Stimulated activated memory B cell treated with anti-CD40 and anti-IgM and Interleukin-4, amounts not matched to agents 10 μg/mL and 1 μg/mL and 100 μg/mL, for 72 hours (primary cell): Measurements from ENCODE around the gene SLCO4A1.

Source experiments
- ATAC-seq: fragments of 150-1000 bp; cut with Tn5 transposase; 2 replicates; pipeline ENCODE4 v1.10.0; 2021
- H3K27ac Mint-ChIP-seq: one replicate; pipeline ENCODE4 v1.8.0; 2022; ENCODE audit warnings: mild to moderate bottlenecking, mixed read lengths
- H3K27me3 Mint-ChIP-seq: one replicate; pipeline ENCODE4 v1.8.0; 2022; ENCODE audit warnings: mixed read lengths
- H3K36me3 Mint-ChIP-seq: one replicate; pipeline ENCODE4 v1.8.0; 2022; ENCODE audit warnings: mixed read lengths
- H3K4me1 Mint-ChIP-seq: one replicate; pipeline ENCODE4 v1.8.0; 2022; ENCODE audit warnings: mixed read lengths
- H3K4me3 Mint-ChIP-seq: one replicate; pipeline ENCODE4 v1.8.0; 2022; ENCODE audit warnings: mild to moderate bottlenecking, moderate library complexity, mixed read lengths
- H3K9me3 Mint-ChIP-seq: one replicate; pipeline ENCODE4 v1.8.0; 2022; ENCODE audit warnings: mixed read lengths

Gene SLCO4A1

GRCh38 chr20:62642051-62642665 lies at the start of gene SLCO4A1:
TSS of gene SLCO4A1 (plus strand) at chr20:62642503. CDS start at chr20:62656455, 13,952 bp downstream.
- peak within 1 kb of the TSS; percentile 79 for H3K27ac Mint-ChIP-seq
- H3K36me3 Mint-ChIP-seq, result no peaks in the 10 kb centered on the region
- no peaks in the 10 kb centered on the region for H3K9me3 Mint-ChIP-seq
- peaks cover 39% of the 10 kb centered on the region for H3K4me1 Mint-ChIP-seq
- H3K4me3 Mint-ChIP-seq, result peak within 1 kb of the TSS; percentile 84
- peak; percentile 90 for ATAC-seq
- H3K27me3 Mint-ChIP-seq, result no peaks in the 10 kb centered on the region

- no peak for ATAC-seq
- Mint-ChIP-seq H3K27me3 (peaks cover 80% of the 10 kb centered on the region), H3K4me3 (no peak overlapping the region), H3K4me1 (peaks cover under 1% of the 10 kb centered on the region), H3K9me3 (no peaks in the 10 kb centered on the region), H3K27ac (no peak overlapping the region), H3K36me3 (no peaks in the 10 kb centered on the region)
Measured at GRCh38 chr20:62592506-62593177, 49.7 kb upstream of the SLCO4A1 start.

GRCh38 chr20:62593616-62594015 lies 48.7 kb upstream of the SLCO4A1 start:
- ATAC-seq, result no peak
- H3K27me3 Mint-ChIP-seq, result peaks cover 78% of the 10 kb centered on the region
- H3K27ac Mint-ChIP-seq, result no peak overlapping the region
- H3K36me3 Mint-ChIP-seq, result no peaks in the 10 kb centered on the region
- no peak overlapping the region for H3K4me3 Mint-ChIP-seq
- H3K4me1 Mint-ChIP-seq, result peaks cover 11% of the 10 kb centered on the region
- H3K9me3 Mint-ChIP-seq, result no peaks in the 10 kb centered on the region

- H3K9me3 Mint-ChIP-seq, result no peaks in the 10 kb centered on the region
- H3K27ac Mint-ChIP-seq, result no peak overlapping the region
- H3K27me3 Mint-ChIP-seq, result peaks cover 64% of the 10 kb centered on the region
- no peak for ATAC-seq
- peaks cover 21% of the 10 kb centered on the region for H3K4me1 Mint-ChIP-seq
- H3K36me3 Mint-ChIP-seq, result no peaks in the 10 kb centered on the region
- no peak overlapping the region for H3K4me3 Mint-ChIP-seq
Measured at GRCh38 chr20:62595069-62595468, 47.2 kb upstream of the SLCO4A1 start.

GRCh38 chr20:62595491-62595890 lies 46.8 kb upstream of the SLCO4A1 start:
- no peaks in the 10 kb centered on the region for H3K36me3 Mint-ChIP-seq
- no peak overlapping the region for H3K27ac Mint-ChIP-seq
- peaks cover 60% of the 10 kb centered on the region for H3K27me3 Mint-ChIP-seq
- ATAC-seq, result no peak
- peaks cover 21% of the 10 kb centered on the region for H3K4me1 Mint-ChIP-seq
- H3K9me3 Mint-ChIP-seq, result no peaks in the 10 kb centered on the region
- no peak overlapping the region for H3K4me3 Mint-ChIP-seq

GRCh38 chr20:62596486-62596885 lies 45.8 kb upstream of the SLCO4A1 start:
- H3K4me1 Mint-ChIP-seq, result peaks cover 21% of the 10 kb centered on the region
- H3K27ac Mint-ChIP-seq, result no peak overlapping the region
- H3K9me3 Mint-ChIP-seq, result no peaks in the 10 kb centered on the region
- no peak for ATAC-seq
- peaks cover 50% of the 10 kb centered on the region for H3K27me3 Mint-ChIP-seq
- H3K36me3 Mint-ChIP-seq, result no peaks in the 10 kb centered on the region
- H3K4me3 Mint-ChIP-seq, result no peak overlapping the region

GRCh38 chr20:62596921-62597320 lies 45.4 kb upstream of the SLCO4A1 start:
- no peaks in the 10 kb centered on the region for H3K9me3 Mint-ChIP-seq
- H3K27ac Mint-ChIP-seq, result no peak overlapping the region
- no peaks in the 10 kb centered on the region for H3K36me3 Mint-ChIP-seq
- ATAC-seq, result no peak
- H3K4me1 Mint-ChIP-seq, result peaks cover 24% of the 10 kb centered on the region
- H3K4me3 Mint-ChIP-seq, result no peak overlapping the region
- H3K27me3 Mint-ChIP-seq, result peaks cover 47% of the 10 kb centered on the region

GRCh38 chr20:62597416-62598115 lies 44.7 kb upstream of the SLCO4A1 start:
- no peak overlapping the region for H3K4me3 Mint-ChIP-seq
- no peak overlapping the region for H3K27ac Mint-ChIP-seq
- peaks cover 41% of the 10 kb centered on the region for H3K27me3 Mint-ChIP-seq
- peaks cover 30% of the 10 kb centered on the region for H3K4me1 Mint-ChIP-seq
- H3K36me3 Mint-ChIP-seq, result no peaks in the 10 kb centered on the region
- H3K9me3 Mint-ChIP-seq, result no peaks in the 10 kb centered on the region
- ATAC-seq, result no peak

GRCh38 chr20:62598761-62599194 lies 43.5 kb upstream of the SLCO4A1 start:
- no peak overlapping the region for H3K4me3 Mint-ChIP-seq
- peak; percentile 59 for ATAC-seq
- H3K27me3 Mint-ChIP-seq, result peaks cover 31% of the 10 kb centered on the region
- peaks cover 42% of the 10 kb centered on the region for H3K4me1 Mint-ChIP-seq
- no peaks in the 10 kb centered on the region for H3K36me3 Mint-ChIP-seq
- H3K9me3 Mint-ChIP-seq, result no peaks in the 10 kb centered on the region
- no peak overlapping the region for H3K27ac Mint-ChIP-seq

- Mint-ChIP-seq H3K27me3 (peaks cover 25% of the 10 kb centered on the region), H3K27ac (no peak overlapping the region), H3K4me1 (peaks cover 49% of the 10 kb centered on the region), H3K9me3 (no peaks in the 10 kb centered on the region), H3K36me3 (no peaks in the 10 kb centered on the region), H3K4me3 (no peak overlapping the region)
- ATAC-seq, result no peak
Measured at GRCh38 chr20:62599216-62600110, 42.8 kb upstream of the SLCO4A1 start.

- H3K9me3 Mint-ChIP-seq, result no peaks in the 10 kb centered on the region
- H3K27ac Mint-ChIP-seq, result no peak overlapping the region
Measured at GRCh38 chr20:62601172-62601571, 41.1 kb upstream of the SLCO4A1 start.

GRCh38 chr20:62601714-62602113 lies 40.6 kb upstream of the SLCO4A1 start:
- H3K27me3 Mint-ChIP-seq, result peaks cover 5% of the 10 kb centered on the region

More at GRCh38 chr20:62601172-62601571, 41.1 kb upstream of the SLCO4A1 start:
- Mint-ChIP-seq H3K4me3 (no peak overlapping the region), H3K27me3 (peaks cover 10% of the 10 kb centered on the region), H3K4me1 (peaks cover 64% of the 10 kb centered on the region), H3K36me3 (no peaks in the 10 kb centered on the region)
- ATAC-seq, result no peak

GRCh38 chr20:62602550-62602949 lies 39.8 kb upstream of the SLCO4A1 start:
- H3K27me3 Mint-ChIP-seq, result no peaks in the 10 kb centered on the region

More at GRCh38 chr20:62601714-62602113, 40.6 kb upstream of the SLCO4A1 start:
- no peak for ATAC-seq
- no peak overlapping the region for H3K27ac Mint-ChIP-seq
- H3K9me3 Mint-ChIP-seq, result no peaks in the 10 kb centered on the region
- no peak overlapping the region for H3K4me3 Mint-ChIP-seq
- peaks cover 69% of the 10 kb centered on the region for H3K4me1 Mint-ChIP-seq
- no peaks in the 10 kb centered on the region for H3K36me3 Mint-ChIP-seq

GRCh38 chr20:62603021-62603906 lies 39.0 kb upstream of the SLCO4A1 start:
- Mint-ChIP-seq H3K9me3 (no peaks in the 10 kb centered on the region), H3K27me3 (no peaks in the 10 kb centered on the region), H3K4me3 (peak overlapping the region; percentile 49), H3K36me3 (no peaks in the 10 kb centered on the region), H3K4me1 (peaks cover 74% of the 10 kb centered on the region), H3K27ac (peak overlapping the region; percentile 72)
- peak; percentile 52 for ATAC-seq

More at GRCh38 chr20:62602550-62602949, 39.8 kb upstream of the SLCO4A1 start:
- Mint-ChIP-seq H3K36me3 (no peaks in the 10 kb centered on the region), H3K9me3 (no peaks in the 10 kb centered on the region), H3K27ac (peak overlapping the region; percentile 72), H3K4me1 (peaks cover 77% of the 10 kb centered on the region), H3K4me3 (peak overlapping the region; percentile 49)
- no peak for ATAC-seq
